NT2/D1 (cell line): ENCODE data around the gene STK32B.
"Not testable (repeated sequence)": the region's sequence is repeated elsewhere in the genome, so short reads cannot be mapped to it uniquely, and the experiment has no call there.

Source experiments
- DNase-seq: peaks from one replicate; pipeline ENCODE4 v3.0.0-alpha.2; 2011; ENCODE audit warnings: low read depth, low spot score
- H3K27me3 ChIP-seq: 2 replicates; pipeline ENCODE4 v1.6.0; 2011; ENCODE audit warnings: mild to moderate bottlenecking; ENCODE audit not compliant: insufficient read length, insufficient read depth
- H3K36me3 ChIP-seq: 2 replicates; pipeline ENCODE4 v1.6.1; 2011; ENCODE audit warnings: mild to moderate bottlenecking, low read length, mixed read lengths; ENCODE audit not compliant: insufficient read depth, insufficient read length
- H3K4me1 ChIP-seq: 2 replicates; pipeline ENCODE4 v1.5.1; 2011; ENCODE audit not compliant: insufficient read depth, insufficient read length
- H3K4me3 ChIP-seq: 2 replicates; pipeline ENCODE4 v1.5.1; 2011; ENCODE audit warnings: low read depth; ENCODE audit not compliant: insufficient read length
- H3K9ac ChIP-seq: 2 replicates; pipeline ENCODE4 v1.6.0; 2011; ENCODE audit warnings: low read depth; ENCODE audit not compliant: insufficient read length
- H3K9me3 ChIP-seq: 2 replicates; pipeline ENCODE4 v1.5.1; 2011; ENCODE audit warnings: mild to moderate bottlenecking, low read length; ENCODE audit not compliant: insufficient read depth
- SUZ12 ChIP-seq: IDR thresholded peaks from 2 replicates; pipeline ENCODE4 v1.6.1; 2011; ENCODE audit not compliant: insufficient read length, insufficient read depth; ENCODE audit errors: extremely low read depth
- YY1 ChIP-seq: IDR thresholded peaks from 2 replicates; pipeline ENCODE4 v1.6.1; 2011; ENCODE audit not compliant: insufficient read length, insufficient read depth
- ZNF274 ChIP-seq: IDR thresholded peaks from 2 replicates; pipeline ENCODE4 v1.6.1; 2011; ENCODE audit warnings: mild to moderate bottlenecking, low read depth, low read length

Gene STK32B

DNA sequence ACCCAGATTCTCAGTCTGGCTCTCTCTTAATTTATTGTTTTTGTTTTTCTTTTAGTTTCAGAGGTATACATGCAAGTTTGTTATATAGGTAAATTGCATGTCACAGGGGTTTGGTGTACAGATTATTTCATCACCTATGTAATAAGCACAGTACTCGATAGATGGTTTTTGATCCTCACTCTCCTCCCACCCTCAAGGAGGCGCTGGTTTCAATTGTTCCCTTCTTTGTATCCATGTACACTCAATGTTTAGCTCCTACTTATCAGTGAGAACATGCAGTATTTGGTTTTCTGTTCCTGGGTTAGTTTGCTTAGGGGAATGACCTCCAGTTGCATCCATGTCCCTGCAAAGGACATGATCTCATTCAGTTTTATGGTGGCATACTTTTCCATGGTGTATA is 198.4 kb downstream of the STK32B start:
- no peak for DNase-seq
- no peaks in the 10 kb centered on the region for H3K4me1 ChIP-seq
- H3K4me3 ChIP-seq = no peak overlapping the region
- H3K9me3 ChIP-seq = peaks cover 20% of the 10 kb centered on the region; the same call in 1 of the 2 replicates
- no peaks in the 10 kb centered on the region for H3K36me3 ChIP-seq
- no peak overlapping the region for H3K9ac ChIP-seq
- H3K27me3 ChIP-seq = no peaks in the 10 kb centered on the region
- TF ChIP-seq SUZ12 = no peak
- TF ChIP-seq ZNF274 = no peak
- TF ChIP-seq YY1 = no peak

DNA sequence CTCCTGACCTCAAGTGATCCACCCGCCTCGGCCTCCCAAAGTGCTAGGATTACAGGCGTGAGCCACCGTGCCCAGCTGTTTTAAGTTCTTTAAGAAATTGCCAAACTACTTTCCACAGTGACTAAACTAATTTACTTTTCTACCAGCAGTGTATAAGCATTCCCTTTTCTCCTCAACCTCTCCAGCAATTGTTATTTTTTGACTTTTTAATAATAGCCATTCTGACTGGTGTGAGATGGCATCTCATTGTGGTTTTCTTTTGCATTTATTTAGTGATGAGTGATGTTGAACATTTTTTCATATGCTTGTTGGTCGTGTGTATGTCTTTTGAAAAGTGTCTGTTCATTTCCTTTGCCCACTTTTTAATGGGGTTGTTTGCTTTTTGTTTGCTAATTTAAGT is 199.3 kb downstream of the STK32B start:
- H3K36me3 ChIP-seq, H3K4me1 ChIP-seq, H3K4me3 ChIP-seq, DNase-seq, H3K9ac ChIP-seq, H3K27me3 ChIP-seq: not testable (repeated sequence)
- H3K9me3 ChIP-seq = peaks cover 20% of the 10 kb centered on the region; the same call in 1 of the 2 replicates

DNA sequence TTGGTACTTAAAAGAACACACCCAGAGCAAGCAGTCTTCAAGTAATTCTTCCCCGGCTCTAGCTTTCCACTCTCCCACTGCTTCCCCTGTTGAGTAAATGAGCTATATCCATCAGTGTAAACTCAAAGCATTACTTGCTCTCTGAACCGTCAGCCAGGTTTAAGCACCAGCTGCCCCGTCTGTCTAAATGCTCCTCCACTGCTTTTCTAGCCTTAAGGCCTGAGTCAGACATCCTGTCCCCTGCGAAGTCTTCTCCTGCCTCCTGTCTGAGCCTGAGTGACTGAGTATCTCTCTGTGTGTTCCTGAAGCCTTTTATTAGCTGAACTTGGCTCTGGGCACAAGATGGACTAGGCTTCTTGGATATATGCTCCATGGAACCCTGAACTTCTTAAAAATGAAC is 205.1 kb downstream of the STK32B start:
- H3K9ac ChIP-seq = no peak overlapping the region
- H3K27me3 ChIP-seq = no peaks in the 10 kb centered on the region
- TF ChIP-seq SUZ12 = no peak
- TF ChIP-seq ZNF274 = no peak
- no peak for TF ChIP-seq YY1
- DNase-seq = no peak
- H3K4me1 ChIP-seq = no peaks in the 10 kb centered on the region
- no peaks in the 10 kb centered on the region for H3K9me3 ChIP-seq
- no peak overlapping the region for H3K4me3 ChIP-seq
- no peaks in the 10 kb centered on the region for H3K36me3 ChIP-seq

GRCh38 chr4:5257086-5257485 is 205.8 kb downstream of the STK32B start:
- Histone ChIP-seq H3K27me3 (no peaks in the 10 kb centered on the region), H3K4me3 (no peak overlapping the region), H3K9ac (no peak overlapping the region), H3K36me3 (no peaks in the 10 kb centered on the region), H3K9me3 (no peaks in the 10 kb centered on the region), H3K4me1 (no peaks in the 10 kb centered on the region)
- TF ChIP-seq SUZ12 (no peak), YY1 (no peak), ZNF274 (no peak)
- DNase-seq = no peak

- Histone ChIP-seq H3K36me3 (no peaks in the 10 kb centered on the region), H3K4me1 (no peaks in the 10 kb centered on the region), H3K27me3 (no peaks in the 10 kb centered on the region), H3K9ac (no peak overlapping the region), H3K9me3 (no peaks in the 10 kb centered on the region), H3K4me3 (no peak overlapping the region)
- DNase-seq = no peak
- TF ChIP-seq ZNF274 (no peak), SUZ12 (no peak), YY1 (no peak)
Measured at GRCh38 chr4:5259471-5259870, 208.2 kb downstream of the STK32B start.

DNA sequence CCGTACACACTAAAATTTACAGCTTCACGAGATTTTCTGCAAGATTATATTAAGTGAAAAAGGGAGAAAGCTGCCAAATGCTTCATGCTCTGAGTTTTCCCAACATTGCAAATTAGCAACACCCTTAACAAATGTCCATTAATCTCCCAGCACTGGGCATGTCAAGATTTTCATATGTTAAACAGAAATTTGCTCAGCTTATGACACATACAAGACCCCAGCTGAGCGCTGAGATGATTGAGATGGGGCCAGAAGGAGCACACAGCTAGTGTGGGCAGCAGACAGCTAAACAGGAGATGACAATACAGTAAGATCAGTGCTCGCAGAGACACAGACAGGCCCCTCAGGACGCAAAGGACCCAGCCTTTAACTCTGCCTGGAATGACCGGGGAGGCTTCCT is 208.8 kb downstream of the STK32B start:
- Histone ChIP-seq H3K9ac (no peak overlapping the region), H3K27me3 (no peaks in the 10 kb centered on the region), H3K36me3 (no peaks in the 10 kb centered on the region), H3K4me3 (no peak overlapping the region), H3K9me3 (no peaks in the 10 kb centered on the region), H3K4me1 (no peaks in the 10 kb centered on the region)
- TF ChIP-seq ZNF274 (no peak), YY1 (no peak), SUZ12 (no peak)
- DNase-seq = no peak

DNA sequence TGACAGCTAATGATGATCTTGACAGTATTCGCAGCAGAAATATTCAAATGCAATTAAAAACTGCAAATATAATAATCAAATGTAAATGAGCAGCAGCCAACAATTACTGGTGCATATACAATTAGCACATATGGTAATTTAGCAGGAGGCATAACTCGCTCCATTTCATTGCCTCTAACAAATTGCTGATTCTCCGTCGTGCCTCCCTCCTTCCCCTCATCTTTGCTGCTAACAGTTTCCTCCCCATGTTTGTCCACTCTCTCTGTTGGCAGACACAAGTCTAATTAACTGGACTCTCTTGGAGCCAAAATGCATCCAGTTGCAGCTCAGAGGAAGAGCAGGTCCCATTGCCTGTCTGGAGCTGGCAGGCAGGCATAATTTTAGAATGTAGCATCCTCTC is 210.6 kb downstream of the STK32B start:
- DNase-seq = no peak

GRCh38 chr4:5266991-5267390 is 215.7 kb downstream of the STK32B start:
- Histone ChIP-seq H3K4me3 (no peak overlapping the region), H3K36me3 (no peaks in the 10 kb centered on the region), H3K4me1 (no peaks in the 10 kb centered on the region), H3K9me3 (no peaks in the 10 kb centered on the region), H3K27me3 (no peaks in the 10 kb centered on the region), H3K9ac (no peak overlapping the region)
- DNase-seq = no peak
- no peak for TF ChIP-seq YY1
- no peak for TF ChIP-seq ZNF274
- no peak for TF ChIP-seq SUZ12

More for the DNA sequence above, 210.6 kb downstream of the STK32B start:
- no peaks in the 10 kb centered on the region for H3K27me3 ChIP-seq
- no peaks in the 10 kb centered on the region for H3K9me3 ChIP-seq
- no peaks in the 10 kb centered on the region for H3K4me1 ChIP-seq
- no peaks in the 10 kb centered on the region for H3K36me3 ChIP-seq
- no peak overlapping the region for H3K9ac ChIP-seq
- no peak overlapping the region for H3K4me3 ChIP-seq
- TF ChIP-seq SUZ12 (no peak), YY1 (no peak), ZNF274 (no peak)
